Ovary (tissue), 9 donors: ENCODE data around the gene SGCE. TPM values are rescaled to one million over a fixed set of nuclear protein-coding genes. Genes with fewer than 3 reads are reported as not detected.

Source experiments
- DNase-seq, 5 donors: peaks; one replicate each; pipeline ENCODE4 v3.0.0-alpha.2; 2019 to 2020
- H3K27ac ChIP-seq, 2 donors: fragments of 200-600 bp; one replicate each; pipeline versions ENCODE4 v1.5.1 to v1.8.0; 2019 to 2022
- H3K27me3 ChIP-seq: fragments of 200-600 bp; one replicate; pipeline ENCODE4 v1.8.0; 2022
- H3K36me3 ChIP-seq: fragments of 200-600 bp; sonication (generic); one replicate; pipeline ENCODE4 v1.5.1; 2019
- H3K4me1 ChIP-seq: one replicate; pipeline ENCODE4 v1.8.1; 2013; ENCODE audit warnings: mild to moderate bottlenecking, moderate library complexity; ENCODE audit not compliant: insufficient read depth
- H3K4me3 ChIP-seq: fragments of 200-600 bp; sonication (generic); one replicate; pipeline ENCODE4 v1.5.1; 2017
- H3K9me3 ChIP-seq, 2 donors: fragments of 200-600 bp in 1 of 2; sonication (generic) in 1 of 2; one replicate each; pipeline versions ENCODE4 v1.5.1 to v1.8.1; 2013 to 2019; ENCODE audit warnings: mild to moderate bottlenecking in 1 of 2, moderate library complexity in 1 of 2
- CTCF ChIP-seq, 3 donors: fragments of 450-650 bp in 2 of 3; fragments of 200-600 bp in 1 of 3; IDR thresholded peaks; one replicate each; pipeline versions ENCODE4 v1.5.1 to v1.8.0; 2016 to 2022; ENCODE audit warnings: antibody characterized with exemption in 3 of 3, mild to moderate bottlenecking in 1 of 3
- EP300 ChIP-seq: sonication (generic); formaldehyde crosslinking; IDR thresholded peaks from one replicate; pipeline ENCODE4 v1.6.1; 2017; ENCODE audit warnings: antibody characterized with exemption
- POLR2A ChIP-seq: fragments of 450-650 bp; IDR thresholded peaks from one replicate; pipeline ENCODE4 v1.6.1; 2017; ENCODE audit warnings: antibody characterized with exemption, mild to moderate bottlenecking, moderate library complexity
- WGBS, 3 donors: extraction: QIAGEN DNeasy Blood & Tissue Kit in 1 of 3; methylation state at CpG; one replicate each; pipeline versions ENCODE4 v1.1.5 to v1.1.7; 2013 to 2017; 5-methylcytosine and 5-hydroxymethylcytosine counted together
- intact Hi-C, 4 donors: fragments of 100-400 bp; cut with DNase I; formaldehyde crosslinking; loops; one replicate each; pipeline versions ENCODE4 v1.11.0 to v1.15.1; 2022 to 2023
- polyA plus RNA-seq, 2 donors: library from polyadenylated mRNA; stranded (reverse); fragments of 200-250 nt in 1 of 2; fragments of 350-450 nt in 1 of 2; fragmentation: Illumina TruSeq in 1 of 2; extraction: RNeasy Lipid Tissue Mini Kit (QIAGEN cat#74804) in 1 of 2; gene quantifications; one replicate each; pipeline ENCODE4 v1.2.3, GENCODE V29; 2013 to 2014
- total RNA-seq, 7 donors: library from RNA; depleted of rRNA in 2 of 7; stranded (reverse); fragments of >200 nt in 2 of 7; fragmentation: NEBNext Ultra II Directional in 3 of 7; extraction: Animal tissue kit (Norgen Biotek cat#: 25700) in 3 of 7; gene quantifications; one replicate each; pipeline versions ENCODE4 v1.1.0 to v1.2.4, GENCODE V29; 2016 to 2023
- donor health status: DM: no; HTN: no; CAD: no; lungs with moderate emphysema.
- donor health status: DM: no; HTN: no; CAD: no.
- donor health status: Bipolar disorder and iron deficiency.
- donor health status: DM: yes; HTN: yes; CAD: no.
- donor health status: DM: no; HTN: no; CAD: no.
- donor health status: DM: yes; HTN: yes; CAD: no.

SGCE gene
- total and polyA plus RNA-seq, 9 donors, result 104 to 183 (median 115) TPM

- WGBS, 3 donors, result 95 to 98% (median 96%) methylated on average over 1 of the region's 1 CpG
- H3K27me3 ChIP-seq, result no peaks in the 10 kb centered on the region
- H3K36me3 ChIP-seq, result no peaks in the 10 kb centered on the region
- no peaks in the 10 kb centered on the region for H3K4me1 ChIP-seq
- no peaks in the 10 kb centered on the region for H3K9me3 ChIP-seq
- intact Hi-C loops, result no loop called here
- H3K4me3 ChIP-seq, result no peak overlapping the region
- no peak overlapping the region for H3K27ac ChIP-seq
- TF ChIP-seq POLR2A, result no peak
- TF ChIP-seq EP300, result no peak
- TF ChIP-seq CTCF (IDR thresholded peaks at IDR 0.05), result no peak
- DNase-seq, result no peak
These were observed 50.9 kb downstream of the SGCE start for GRCh38 chr7:94605031-94605430.

GRCh38 chr7:94602181-94602580, 53.8 kb downstream of the SGCE start:
- intact Hi-C loops, result no loop called here
- no peaks in the 10 kb centered on the region for H3K9me3 ChIP-seq
- 90 to 97% (median 97%) methylated on average over 1 of the region's 1 CpG for WGBS, 3 donors
- H3K27me3 ChIP-seq, result no peaks in the 10 kb centered on the region
- H3K4me1 ChIP-seq, result no peaks in the 10 kb centered on the region
- no peak overlapping the region for H3K27ac ChIP-seq
- no peaks in the 10 kb centered on the region for H3K36me3 ChIP-seq
- H3K4me3 ChIP-seq, result no peak overlapping the region
- DNase-seq, result no peak
- TF ChIP-seq EP300 (no peak), POLR2A (no peak), CTCF (IDR thresholded peaks at IDR 0.05) (no peak)

- Histone ChIP-seq H3K4me1 (no peaks in the 10 kb centered on the region), H3K36me3 (no peaks in the 10 kb centered on the region), H3K27me3 (no peaks in the 10 kb centered on the region), H3K27ac (no peak overlapping the region), H3K9me3 (no peaks in the 10 kb centered on the region), H3K4me3 (no peak overlapping the region)
- TF ChIP-seq CTCF (IDR thresholded peaks at IDR 0.05) (no peak), POLR2A (no peak), EP300 (no peak)
- no peak for DNase-seq
- 92 to 97% (median 93%) methylated on average over 3 of the region's 3 CpGs for WGBS, 3 donors
- intact Hi-C loops, result no loop called here
These were observed 55.7 kb downstream of the SGCE start for GRCh38 chr7:94600267-94600666.

- Histone ChIP-seq H3K27ac (no peak overlapping the region), H3K36me3 (no peaks in the 10 kb centered on the region), H3K27me3 (no peaks in the 10 kb centered on the region), H3K9me3 (no peaks in the 10 kb centered on the region), H3K4me1 (no peaks in the 10 kb centered on the region), H3K4me3 (no peak overlapping the region)
- no peak for DNase-seq
- 41 to 55% (median 55%) methylated on average over 4 of the region's 4 CpGs for WGBS, 3 donors
- intact Hi-C loops, result no loop called here
- no peak for TF ChIP-seq EP300
- TF ChIP-seq CTCF (IDR thresholded peaks at IDR 0.05), result no peak
- TF ChIP-seq POLR2A, result no peak
These were observed 60.2 kb downstream of the SGCE start for GRCh38 chr7:94595717-94596116.

GRCh38 chr7:94594882-94595281, 61.1 kb downstream of the SGCE start:
- no peak for DNase-seq
- Histone ChIP-seq H3K4me1 (no peaks in the 10 kb centered on the region), H3K4me3 (no peak overlapping the region), H3K27me3 (no peaks in the 10 kb centered on the region), H3K9me3 (no peaks in the 10 kb centered on the region), H3K36me3 (no peaks in the 10 kb centered on the region), H3K27ac (no peak overlapping the region)
- 63 to 81% (median 74%) methylated on average over 1 of the region's 1 CpG for WGBS, 3 donors
- TF ChIP-seq POLR2A (no peak), EP300 (no peak), CTCF (IDR thresholded peaks at IDR 0.05) (no peak)
- intact Hi-C loops, result no loop called here
